ENCODE measurements around the gene EFNA2. TPM values are rescaled to one million over a fixed set of nuclear protein-coding genes. Genes with fewer than 3 reads are reported as not detected.

The EFNA2 gene
- total RNA-seq, 1 experiment from 2014 or later: 14.3 TPM

DNA sequence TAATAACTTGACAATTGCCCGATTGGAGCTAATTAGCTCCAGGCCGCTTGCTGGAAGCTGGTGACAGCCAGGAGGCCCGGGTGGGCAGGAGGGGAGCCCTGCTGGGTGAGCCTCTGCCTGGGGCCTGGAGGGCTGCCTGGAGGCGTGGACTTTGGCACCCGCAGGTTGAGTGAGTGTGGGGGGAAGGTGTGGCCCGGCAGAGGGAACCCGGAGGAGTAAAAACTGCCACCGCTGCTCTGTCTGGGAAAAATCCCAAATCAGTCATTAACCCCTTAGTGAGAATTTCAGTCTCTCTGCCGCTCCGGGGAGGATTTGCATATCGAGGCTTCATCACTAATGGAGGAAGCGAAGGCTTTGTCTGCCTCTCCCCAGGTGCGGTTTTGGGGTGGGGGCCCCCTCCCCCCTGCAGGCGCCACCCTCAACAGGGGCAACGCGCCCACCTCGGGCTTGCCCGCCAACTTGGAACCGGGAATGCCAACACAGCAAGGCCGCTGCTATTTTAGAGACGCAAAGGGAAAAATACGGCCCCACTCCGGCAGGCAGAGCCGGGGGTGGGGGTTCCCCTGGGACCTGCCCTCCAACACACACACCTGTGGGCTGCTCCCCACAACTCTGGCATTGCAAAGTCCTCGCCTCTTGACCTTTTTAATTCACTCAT lies 6.2 kb downstream of the EFNA2 start:
- Histone ChIP-seq H4K91ac (ENCODE audit: insufficient read length, low read depth, low read length) (no peak overlapping the region), H2AFZ (ENCODE audit: low read length) (no peak overlapping the region), H3K79me2 (ENCODE audit: insufficient read depth, low read length) (peaks cover 2% of the 10 kb centered on the region; the same call in 1 of the 2 replicates), H2BK120ac (ENCODE audit: low read depth, low read length, poor library complexity, severe bottlenecking) (no peak overlapping the region), H4K8ac (replicated peaks; ENCODE audit: insufficient read length, low read depth, low read length) (no peak overlapping the region), H3K56ac (ENCODE audit: insufficient read length, low read depth, low read length) (no peak overlapping the region), H2BK20ac (ENCODE audit: low read depth, low read length, poor library complexity, severe bottlenecking) (no peak overlapping the region), H3K23ac (ENCODE audit: insufficient read length, low read depth, low read length) (no peak overlapping the region), H3K23me2 (ENCODE audit: insufficient read length, low read depth, low read length, poor library complexity, severe bottlenecking) (no peaks in the 10 kb centered on the region), H3K27ac (ENCODE audit: insufficient read length, low read depth, low read length) (no peak overlapping the region), H3K4me2 (ENCODE audit: insufficient read depth, insufficient read length, low read length) (no peak overlapping the region), H3K79me1 (ENCODE audit: insufficient read depth, low read depth, low read length, poor library complexity, severe bottlenecking) (no peaks in the 10 kb centered on the region), H3K18ac (ENCODE audit: insufficient read length, low read depth, low read length) (no peak overlapping the region), H2BK5ac (ENCODE audit: insufficient read length, low read length) (no peak overlapping the region), H4K20me1 (ENCODE audit: control insufficient read depth, insufficient read depth, insufficient read length) (no peaks in the 10 kb centered on the region), H3K4ac (ENCODE audit: low read depth, low read length) (no peak overlapping the region), H3K27me3 (ENCODE audit: insufficient read depth, low read length) (no peaks in the 10 kb centered on the region), H3K9me3 (ENCODE audit: control insufficient read depth, low read depth, low read length) (no peaks in the 10 kb centered on the region), H3K9ac (ENCODE audit: extremely low read depth, insufficient read length, low read length) (no peak overlapping the region), H3T11ph (ENCODE audit: low read length) (no peak overlapping the region), H3K14ac (ENCODE audit: insufficient read depth, low read length) (no peak overlapping the region), H3K4me1 (ENCODE audit: insufficient read depth, low read length) (no peaks in the 10 kb centered on the region), H2AK5ac (ENCODE audit: insufficient read length, low read length) (no peak overlapping the region), H2BK12ac (ENCODE audit: insufficient read length, low read depth, low read length) (no peak overlapping the region), H2BK15ac (ENCODE audit: low read depth, low read length) (no peak overlapping the region), H4K5ac (ENCODE audit: insufficient read length, low read depth, low read length) (no peak overlapping the region)
- TF ChIP-seq, protein P1, sequence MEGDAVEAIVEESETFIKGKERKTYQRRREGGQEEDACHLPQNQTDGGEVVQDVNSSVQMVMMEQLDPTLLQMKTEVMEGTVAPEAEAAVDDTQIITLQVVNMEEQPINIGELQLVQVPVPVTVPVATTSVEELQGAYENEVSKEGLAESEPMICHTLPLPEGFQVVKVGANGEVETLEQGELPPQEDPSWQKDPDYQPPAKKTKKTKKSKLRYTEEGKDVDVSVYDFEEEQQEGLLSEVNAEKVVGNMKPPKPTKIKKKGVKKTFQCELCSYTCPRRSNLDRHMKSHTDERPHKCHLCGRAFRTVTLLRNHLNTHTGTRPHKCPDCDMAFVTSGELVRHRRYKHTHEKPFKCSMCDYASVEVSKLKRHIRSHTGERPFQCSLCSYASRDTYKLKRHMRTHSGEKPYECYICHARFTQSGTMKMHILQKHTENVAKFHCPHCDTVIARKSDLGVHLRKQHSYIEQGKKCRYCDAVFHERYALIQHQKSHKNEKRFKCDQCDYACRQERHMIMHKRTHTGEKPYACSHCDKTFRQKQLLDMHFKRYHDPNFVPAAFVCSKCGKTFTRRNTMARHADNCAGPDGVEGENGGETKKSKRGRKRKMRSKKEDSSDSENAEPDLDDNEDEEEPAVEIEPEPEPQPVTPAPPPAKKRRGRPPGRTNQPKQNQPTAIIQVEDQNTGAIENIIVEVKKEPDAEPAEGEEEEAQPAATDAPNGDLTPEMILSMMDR (conservative IDR thresholded peaks at IDR 0.05): no peak
- DNase-seq: no peak
- Mint-ChIP-seq H3K27ac (no peak overlapping the region), H3K4me3 (peak overlapping the region in 1 of 2 experiments; percentile 23; a peak in 1 of 5 replicates), H3K36me3 (ENCODE audit: insufficient read depth in 1 of 3, low read depth in 3 of 3) (no peaks in the 10 kb centered on the region), H3K4me1 (peaks cover 0 to 14% of the 10 kb centered on the region in 2 experiments; a peak in 2 of 4 replicates), H3K27me3 (ENCODE audit: low read depth) (peaks cover 13% of the 10 kb centered on the region), H3K9me3 (no peaks in the 10 kb centered on the region)
- no CpG with 5 or more reads among the region's 25 CpGs for whole genome bisulfite sequencing (ENCODE audit: extremely low coverage, insufficient read length, low lambda C conversion rate)
